Chondrocyte (in vitro differentiated cells): Measurements from ENCODE around the gene PEX5L. TPM values are rescaled to one million over a fixed set of nuclear protein-coding genes. Genes with fewer than 3 reads are reported as not detected.
"Not testable (repeated sequence)": the region's sequence is repeated elsewhere in the genome, so short reads cannot be mapped to it uniquely, and the experiment has no call there.

Source experiments
- DNase-seq: peaks from one replicate; pipeline ENCODE4 v3.0.0; 2021; ENCODE audit warnings: mixed read lengths, low spot score
- H3K27ac Mint-ChIP-seq: one replicate; pipeline ENCODE4 v1.8.0; 2021; ENCODE audit warnings: mild to moderate bottlenecking, moderate library complexity, mixed read lengths; ENCODE audit not compliant: unreplicated experiment
- H3K27me3 Mint-ChIP-seq: 2 replicates; pipeline ENCODE4 v1.8.0; 2021; ENCODE audit warnings: low read depth, mixed read lengths
- H3K36me3 Mint-ChIP-seq: 2 replicates; pipeline ENCODE4 v1.8.0; 2021; ENCODE audit warnings: low read depth, mixed read lengths
- H3K4me1 Mint-ChIP-seq: 2 replicates; pipeline ENCODE4 v1.8.0; 2021; ENCODE audit warnings: low read depth, mild to moderate bottlenecking, mixed read lengths
- H3K4me3 Mint-ChIP-seq: one replicate; pipeline ENCODE4 v1.8.0; 2021; ENCODE audit warnings: mild to moderate bottlenecking, moderate library complexity, mixed read lengths; ENCODE audit not compliant: unreplicated experiment
- H3K9me3 Mint-ChIP-seq: 2 replicates; pipeline ENCODE4 v1.8.0; 2021; ENCODE audit warnings: low read depth, mixed read lengths
- total RNA-seq: library from RNA; stranded (reverse); gene quantifications from 3 replicates; pipeline ENCODE4 v1.2.1, GENCODE V29; 2021
- TF ChIP-seq, protein P1 (sequence below): fragments of 200-600 bp; sonication (generic); IDR thresholded peaks from 2 replicates; pipeline ENCODE4 v1.5.0; 2021; ENCODE audit warnings: antibody characterized with exemption, mild to moderate bottlenecking, moderate library complexity

The PEX5L gene
- total RNA-seq, 1 donor from 2014 or later: not detected

DNA sequence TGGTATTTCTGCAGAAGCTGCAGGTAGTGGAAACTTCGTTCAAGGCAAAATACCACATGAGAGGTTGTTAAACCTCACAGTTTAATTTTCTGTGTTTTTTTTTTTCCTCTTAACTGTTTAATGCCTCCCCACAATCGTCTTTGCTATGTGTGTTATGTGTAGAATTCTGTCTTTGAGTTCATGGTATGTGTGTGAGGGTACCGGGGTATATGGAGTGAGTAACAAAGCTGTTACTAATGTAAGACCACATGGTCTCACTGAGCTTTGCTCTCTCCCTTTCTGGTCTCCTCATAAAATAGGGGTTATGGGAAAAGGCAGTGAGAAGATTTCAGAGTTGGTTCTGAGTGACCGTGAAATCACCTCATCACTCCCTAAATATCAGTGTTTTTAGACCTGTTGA lies 240.3 kb downstream of the PEX5L start:
- TF ChIP-seq, protein P1, sequence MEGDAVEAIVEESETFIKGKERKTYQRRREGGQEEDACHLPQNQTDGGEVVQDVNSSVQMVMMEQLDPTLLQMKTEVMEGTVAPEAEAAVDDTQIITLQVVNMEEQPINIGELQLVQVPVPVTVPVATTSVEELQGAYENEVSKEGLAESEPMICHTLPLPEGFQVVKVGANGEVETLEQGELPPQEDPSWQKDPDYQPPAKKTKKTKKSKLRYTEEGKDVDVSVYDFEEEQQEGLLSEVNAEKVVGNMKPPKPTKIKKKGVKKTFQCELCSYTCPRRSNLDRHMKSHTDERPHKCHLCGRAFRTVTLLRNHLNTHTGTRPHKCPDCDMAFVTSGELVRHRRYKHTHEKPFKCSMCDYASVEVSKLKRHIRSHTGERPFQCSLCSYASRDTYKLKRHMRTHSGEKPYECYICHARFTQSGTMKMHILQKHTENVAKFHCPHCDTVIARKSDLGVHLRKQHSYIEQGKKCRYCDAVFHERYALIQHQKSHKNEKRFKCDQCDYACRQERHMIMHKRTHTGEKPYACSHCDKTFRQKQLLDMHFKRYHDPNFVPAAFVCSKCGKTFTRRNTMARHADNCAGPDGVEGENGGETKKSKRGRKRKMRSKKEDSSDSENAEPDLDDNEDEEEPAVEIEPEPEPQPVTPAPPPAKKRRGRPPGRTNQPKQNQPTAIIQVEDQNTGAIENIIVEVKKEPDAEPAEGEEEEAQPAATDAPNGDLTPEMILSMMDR: no peak
- Mint-ChIP-seq H3K4me3 (no peak overlapping the region), H3K36me3 (no peaks in the 10 kb centered on the region), H3K4me1 (peaks cover 7% of the 10 kb centered on the region), H3K9me3 (no peaks in the 10 kb centered on the region), H3K27me3 (no peaks in the 10 kb centered on the region), H3K27ac (no peak overlapping the region)
- no peak for DNase-seq

DNA sequence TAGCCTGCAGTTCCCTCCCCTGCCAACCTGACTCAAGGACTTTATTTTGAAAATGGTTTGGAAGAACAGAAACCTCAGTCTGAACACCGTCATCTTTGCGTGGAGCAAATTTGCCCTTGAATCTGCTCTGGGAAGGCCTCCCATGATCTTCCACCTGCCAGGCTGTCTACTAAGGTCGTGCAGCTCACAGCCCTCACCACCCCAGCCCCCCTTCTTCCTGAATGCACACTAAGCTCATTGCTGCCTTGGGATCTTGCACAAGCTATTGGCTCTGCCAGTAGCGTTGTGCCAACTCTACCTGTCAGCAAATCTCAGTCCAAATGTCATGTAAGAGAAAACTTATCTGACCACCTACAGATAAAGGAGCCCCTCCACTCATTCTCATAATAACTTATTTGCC lies 242.4 kb downstream of the PEX5L start:
- H3K27ac Mint-ChIP-seq: no peak overlapping the region
- H3K9me3 Mint-ChIP-seq: no peaks in the 10 kb centered on the region
- TF ChIP-seq, protein P1: no peak
- no peak overlapping the region for H3K4me3 Mint-ChIP-seq
- H3K36me3 Mint-ChIP-seq: peaks cover 4% of the 10 kb centered on the region
- H3K27me3 Mint-ChIP-seq: no peaks in the 10 kb centered on the region
- no peak for DNase-seq
- no peaks in the 10 kb centered on the region for H3K4me1 Mint-ChIP-seq

DNA sequence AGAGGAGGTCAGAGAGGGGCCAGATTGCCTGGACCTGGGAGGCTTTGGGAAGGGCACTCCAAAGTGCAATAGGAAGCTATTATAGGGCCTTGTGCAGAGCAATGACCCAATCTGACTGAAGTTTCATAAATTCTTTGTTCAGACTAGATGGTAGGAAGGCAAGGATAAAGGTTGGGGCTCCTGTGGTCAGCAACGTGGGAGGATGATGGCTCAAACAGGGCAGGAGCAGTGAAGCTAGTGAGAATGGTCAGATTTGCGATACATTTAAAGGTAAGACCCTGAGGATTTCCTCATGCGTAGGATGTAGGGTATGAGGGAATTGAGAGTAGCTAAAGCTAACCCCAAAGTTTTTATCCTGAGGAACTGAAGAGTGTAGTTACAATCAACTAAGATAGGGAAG lies 244.9 kb downstream of the PEX5L start:
- TF ChIP-seq, protein P1: no peak
- DNase-seq: no peak
- no peaks in the 10 kb centered on the region for H3K4me1 Mint-ChIP-seq
- H3K4me3 Mint-ChIP-seq: no peak overlapping the region
- H3K36me3 Mint-ChIP-seq: peaks cover 7% of the 10 kb centered on the region
- no peak overlapping the region for H3K27ac Mint-ChIP-seq
- no peaks in the 10 kb centered on the region for H3K27me3 Mint-ChIP-seq
- no peaks in the 10 kb centered on the region for H3K9me3 Mint-ChIP-seq

DNA sequence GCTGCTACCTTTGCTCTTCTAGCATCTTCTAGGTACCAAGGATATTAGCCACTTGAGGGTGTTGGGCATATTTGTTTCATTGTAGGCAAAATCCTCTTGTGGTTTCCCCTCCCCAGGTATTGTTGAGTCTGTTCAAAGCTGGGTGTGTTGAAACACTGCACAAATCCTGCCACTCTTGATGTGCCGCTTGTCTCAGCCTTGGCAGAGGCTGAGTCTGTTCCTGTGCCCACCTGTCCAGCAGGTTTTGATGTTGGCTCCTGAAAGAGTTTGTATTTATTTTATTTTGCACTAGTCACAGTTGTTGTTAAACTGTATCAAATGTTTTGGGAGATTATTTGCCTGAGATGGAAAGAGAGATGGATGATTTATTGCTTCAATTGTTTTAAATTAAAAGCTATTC lies 247.7 kb downstream of the PEX5L start:
- Mint-ChIP-seq H3K36me3 (peaks cover 14% of the 10 kb centered on the region), H3K27ac (no peak overlapping the region), H3K4me3 (no peak overlapping the region), H3K27me3 (no peaks in the 10 kb centered on the region), H3K9me3 (no peaks in the 10 kb centered on the region), H3K4me1 (no peaks in the 10 kb centered on the region)
- no peak for DNase-seq
- TF ChIP-seq, protein P1: no peak

DNA sequence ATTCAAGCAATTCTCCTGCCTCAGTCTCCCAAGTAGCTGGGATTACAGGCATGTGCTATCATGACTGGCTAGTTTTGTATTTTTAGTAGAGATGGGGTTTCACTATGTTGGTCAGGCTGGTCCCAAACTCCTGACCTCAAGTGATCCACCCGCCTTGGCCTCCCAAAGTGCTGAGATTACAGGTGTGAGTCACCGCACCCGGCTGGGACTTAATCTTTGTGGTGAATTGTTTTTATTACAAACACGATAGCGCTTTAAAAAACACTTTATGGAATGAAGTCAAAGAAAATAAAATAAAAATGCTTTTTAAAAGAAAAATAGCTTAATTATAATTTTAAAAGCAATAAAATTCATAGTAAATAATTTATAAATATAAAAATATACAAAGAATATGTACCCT lies 253.9 kb downstream of the PEX5L start:
- H3K27ac Mint-ChIP-seq, H3K4me3 Mint-ChIP-seq, H3K4me1 Mint-ChIP-seq, DNase-seq, H3K27me3 Mint-ChIP-seq: not testable (repeated sequence)
- H3K36me3 Mint-ChIP-seq: peaks cover 28% of the 10 kb centered on the region
- peaks cover 11% of the 10 kb centered on the region for H3K9me3 Mint-ChIP-seq

DNA sequence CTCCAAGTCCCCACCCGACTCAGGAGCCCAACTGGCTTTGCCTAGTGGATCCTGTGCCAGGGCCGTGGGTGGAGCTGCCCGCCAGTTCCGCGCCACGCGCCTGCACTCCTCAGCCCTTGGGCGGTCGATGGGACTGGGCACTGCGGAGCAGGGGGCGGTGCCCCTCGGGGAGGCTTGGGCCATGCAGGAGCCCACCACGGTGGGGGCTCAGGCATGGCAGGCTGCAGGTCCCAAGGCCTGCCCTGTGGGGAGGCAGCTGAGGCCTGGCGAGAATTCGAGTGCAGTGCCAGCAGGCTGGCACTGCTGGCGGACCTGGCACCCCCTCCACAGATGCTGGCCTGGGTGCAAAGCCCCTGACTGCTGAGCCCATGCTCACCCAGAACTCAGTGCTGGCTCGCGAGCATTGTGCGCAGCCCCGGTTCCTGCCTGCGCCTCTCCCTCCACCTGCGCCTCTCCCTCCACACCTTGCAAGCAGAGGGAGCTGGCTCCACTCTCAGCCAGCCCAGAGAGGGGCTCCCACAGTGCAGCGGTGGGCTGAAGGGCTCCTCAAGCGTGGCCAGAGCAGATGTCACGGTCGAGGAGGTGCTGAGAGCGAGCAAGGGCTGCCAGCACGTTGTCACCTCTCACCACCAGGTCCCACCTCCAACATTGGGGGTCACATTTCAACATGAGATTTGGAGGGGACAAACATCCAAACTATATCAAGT lies 261.2 kb downstream of the PEX5L start:
- H3K4me3 Mint-ChIP-seq: no peak overlapping the region
- peaks cover 12% of the 10 kb centered on the region for H3K4me1 Mint-ChIP-seq
- peaks cover 8% of the 10 kb centered on the region for H3K9me3 Mint-ChIP-seq
- peaks cover 18% of the 10 kb centered on the region for H3K36me3 Mint-ChIP-seq
- no peak for DNase-seq
- no peak overlapping the region for H3K27ac Mint-ChIP-seq
- TF ChIP-seq, protein P1: no peak
- H3K27me3 Mint-ChIP-seq: no peaks in the 10 kb centered on the region
